Panc1 (cell line): ENCODE measurements around the gene NDUFA12.

Experiments used
- POLR2AphosphoS5 ChIP-seq: IDR thresholded peaks from 2 replicates; pipeline ENCODE4 v1.6.1; 2012; ENCODE audit warnings: mild to moderate bottlenecking, low read depth, low read length, moderate library complexity
- SIN3A ChIP-seq: IDR thresholded peaks from 2 replicates; pipeline ENCODE4 v1.6.1; 2012; ENCODE audit warnings: low read depth, mild to moderate bottlenecking, low read length, moderate library complexity, borderline replicate concordance; ENCODE audit not compliant: insufficient read depth
- TF ChIP-seq, protein P1 (sequence below): fragments of 450-650 bp; IDR thresholded peaks from 2 replicates; pipeline ENCODE4 v1.5.1; 2017; ENCODE audit warnings: mild to moderate bottlenecking
- TF ChIP-seq, protein P2 (sequence below), 2 experiments: IDR thresholded peaks; 2 replicates each; pipeline ENCODE4 v1.6.1; 2011 to 2012; ENCODE audit warnings: low read depth in 2 of 2, control low read depth in 1 of 2, low read length in 1 of 2, mild to moderate bottlenecking in 1 of 2, moderate library complexity in 1 of 2; ENCODE audit not compliant: insufficient read depth in 1 of 2

DNA sequence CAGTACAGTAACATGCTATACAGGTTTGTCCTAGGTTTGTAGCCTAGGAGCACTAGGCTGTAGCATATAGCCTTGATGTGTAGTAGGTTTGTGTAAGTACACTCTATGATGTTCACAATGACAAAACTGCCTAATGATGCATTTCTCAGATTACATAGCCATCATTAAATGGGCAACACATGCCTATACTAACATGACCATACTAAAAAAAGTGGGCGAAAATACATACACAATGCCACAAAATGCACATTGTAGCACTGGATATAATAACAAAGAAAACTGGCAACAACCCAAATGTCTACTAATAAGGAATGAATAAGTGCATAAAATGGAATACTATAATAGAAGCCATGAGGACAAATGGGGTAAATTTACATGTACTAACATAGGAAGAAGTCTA lies 31.3 kb upstream of the NDUFA12 start:
- TF ChIP-seq, protein P1, sequence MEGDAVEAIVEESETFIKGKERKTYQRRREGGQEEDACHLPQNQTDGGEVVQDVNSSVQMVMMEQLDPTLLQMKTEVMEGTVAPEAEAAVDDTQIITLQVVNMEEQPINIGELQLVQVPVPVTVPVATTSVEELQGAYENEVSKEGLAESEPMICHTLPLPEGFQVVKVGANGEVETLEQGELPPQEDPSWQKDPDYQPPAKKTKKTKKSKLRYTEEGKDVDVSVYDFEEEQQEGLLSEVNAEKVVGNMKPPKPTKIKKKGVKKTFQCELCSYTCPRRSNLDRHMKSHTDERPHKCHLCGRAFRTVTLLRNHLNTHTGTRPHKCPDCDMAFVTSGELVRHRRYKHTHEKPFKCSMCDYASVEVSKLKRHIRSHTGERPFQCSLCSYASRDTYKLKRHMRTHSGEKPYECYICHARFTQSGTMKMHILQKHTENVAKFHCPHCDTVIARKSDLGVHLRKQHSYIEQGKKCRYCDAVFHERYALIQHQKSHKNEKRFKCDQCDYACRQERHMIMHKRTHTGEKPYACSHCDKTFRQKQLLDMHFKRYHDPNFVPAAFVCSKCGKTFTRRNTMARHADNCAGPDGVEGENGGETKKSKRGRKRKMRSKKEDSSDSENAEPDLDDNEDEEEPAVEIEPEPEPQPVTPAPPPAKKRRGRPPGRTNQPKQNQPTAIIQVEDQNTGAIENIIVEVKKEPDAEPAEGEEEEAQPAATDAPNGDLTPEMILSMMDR = no peak
- TF ChIP-seq SIN3A (no peak), POLR2AphosphoS5 (no peak)
- TF ChIP-seq, protein P2, sequence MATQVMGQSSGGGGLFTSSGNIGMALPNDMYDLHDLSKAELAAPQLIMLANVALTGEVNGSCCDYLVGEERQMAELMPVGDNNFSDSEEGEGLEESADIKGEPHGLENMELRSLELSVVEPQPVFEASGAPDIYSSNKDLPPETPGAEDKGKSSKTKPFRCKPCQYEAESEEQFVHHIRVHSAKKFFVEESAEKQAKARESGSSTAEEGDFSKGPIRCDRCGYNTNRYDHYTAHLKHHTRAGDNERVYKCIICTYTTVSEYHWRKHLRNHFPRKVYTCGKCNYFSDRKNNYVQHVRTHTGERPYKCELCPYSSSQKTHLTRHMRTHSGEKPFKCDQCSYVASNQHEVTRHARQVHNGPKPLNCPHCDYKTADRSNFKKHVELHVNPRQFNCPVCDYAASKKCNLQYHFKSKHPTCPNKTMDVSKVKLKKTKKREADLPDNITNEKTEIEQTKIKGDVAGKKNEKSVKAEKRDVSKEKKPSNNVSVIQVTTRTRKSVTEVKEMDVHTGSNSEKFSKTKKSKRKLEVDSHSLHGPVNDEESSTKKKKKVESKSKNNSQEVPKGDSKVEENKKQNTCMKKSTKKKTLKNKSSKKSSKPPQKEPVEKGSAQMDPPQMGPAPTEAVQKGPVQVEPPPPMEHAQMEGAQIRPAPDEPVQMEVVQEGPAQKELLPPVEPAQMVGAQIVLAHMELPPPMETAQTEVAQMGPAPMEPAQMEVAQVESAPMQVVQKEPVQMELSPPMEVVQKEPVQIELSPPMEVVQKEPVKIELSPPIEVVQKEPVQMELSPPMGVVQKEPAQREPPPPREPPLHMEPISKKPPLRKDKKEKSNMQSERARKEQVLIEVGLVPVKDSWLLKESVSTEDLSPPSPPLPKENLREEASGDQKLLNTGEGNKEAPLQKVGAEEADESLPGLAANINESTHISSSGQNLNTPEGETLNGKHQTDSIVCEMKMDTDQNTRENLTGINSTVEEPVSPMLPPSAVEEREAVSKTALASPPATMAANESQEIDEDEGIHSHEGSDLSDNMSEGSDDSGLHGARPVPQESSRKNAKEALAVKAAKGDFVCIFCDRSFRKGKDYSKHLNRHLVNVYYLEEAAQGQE (IDR thresholded peaks at IDR 0.05; ENCODE audit: insufficient read depth in 1 of 2, low read depth in 2 of 2, low read length in 1 of 2) = no peak
